ENCODE data around the gene SH3BGR. TPM values are rescaled to one million over a fixed set of nuclear protein-coding genes. Genes with fewer than 3 reads are reported as not detected.

Gene SH3BGR
- total and polyA plus RNA-seq, 2 of the 8 experiments (the other 6 are each of a cell fraction or from before 2014, with no cell fraction given), result 2.1 to 5.9 TPM

GRCh38 chr21:39430457-39430856 lies 21.3 kb upstream of the SH3BGR start:
- Histone ChIP-seq H2BK120ac (replicated peaks; ENCODE audit: low read depth, low read length) (no peak overlapping the region), H2BK20ac (ENCODE audit: low read length) (peak overlapping the region; percentile 62; the same call in 1 of the 2 replicates), H2BK5ac (ENCODE audit: low read depth, low read length) (peak overlapping the region; percentile 26; the same call in 1 of the 2 replicates), H3K23ac (ENCODE audit: insufficient read length) (no peak overlapping the region), H4K20me1 (replicated peaks in 1 of 2; ENCODE audit: control insufficient read depth in 1 of 2, insufficient read depth in 2 of 2, low read length in 2 of 2) (no peaks in the 10 kb centered on the region), H4K5ac (ENCODE audit: insufficient read length, low read depth, low read length) (no peak overlapping the region), H2AFZ (ENCODE audit: low read length) (no peak overlapping the region), H3K56ac (replicated peaks; ENCODE audit: insufficient read length, low read depth, low read length) (no peak overlapping the region), H3K4me1 (replicated peaks in 1 of 4; ENCODE audit: control insufficient read depth in 3 of 4, insufficient read depth in 4 of 4, low read length in 3 of 4) (peaks cover 0 to 10% (median 5%) of the 10 kb centered on the region in 4 experiments; a peak in 4 of 7 replicates), H3K9me3 (ENCODE audit: insufficient read depth in 2 of 2, low read depth in 1 of 2, low read length in 1 of 2) (no peaks in the 10 kb centered on the region), H3K79me2 (ENCODE audit: control insufficient read depth in 1 of 2, insufficient read depth in 2 of 2, low read length in 2 of 2) (no peaks in the 10 kb centered on the region), H2AK5ac (ENCODE audit: low read depth, low read length) (no peak overlapping the region), H4K91ac (replicated peaks; ENCODE audit: insufficient read length, low read length) (no peak overlapping the region), H3K14ac (ENCODE audit: insufficient read length) (no peak overlapping the region), H3K4ac (replicated peaks; ENCODE audit: insufficient read length, low read depth, low read length) (no peak overlapping the region), H3K27ac (ENCODE audit: low read depth, low read length) (no peak overlapping the region), H3K4me2 (ENCODE audit: insufficient read depth in 1 of 2, low read depth in 2 of 2, low read length in 2 of 2) (peak overlapping the region in 1 of 2 experiments; percentile 9; a peak in 1 of 4 replicates), H4K8ac (ENCODE audit: extremely low read depth, insufficient read depth, low read length) (no peak overlapping the region), H3K18ac (ENCODE audit: extremely low read depth, low read length) (no peak overlapping the region), H3K23me2 (ENCODE audit: low read depth, low read length) (no peaks in the 10 kb centered on the region; the same call in 1 of the 2 replicates), H2BK12ac (ENCODE audit: low read depth, low read length) (no peak overlapping the region), H3K27me3 (replicated peaks in 1 of 4; ENCODE audit: control insufficient read depth in 3 of 4, extremely low read depth in 1 of 4, insufficient read depth in 3 of 4, low read length in 3 of 4) (no peaks in the 10 kb centered on the region; a peak in 1 of 7 replicates), H2BK15ac (ENCODE audit: low read length) (no peak overlapping the region), H3K36me3 (ENCODE audit: control insufficient read depth in 2 of 4, insufficient read depth in 4 of 4, low read length in 3 of 4) (no peaks in the 10 kb centered on the region), H3K9ac (replicated peaks in 1 of 4; ENCODE audit: extremely low read depth in 1 of 4, low read depth in 3 of 4, low read length in 3 of 4) (no peak overlapping the region), H3K79me1 (ENCODE audit: low read depth, low read length) (no peaks in the 10 kb centered on the region), H3K4me3 (ENCODE audit: extremely low read depth in 1 of 4, insufficient read depth in 2 of 4, low read depth in 3 of 4, low read length in 4 of 4) (no peak overlapping the region; a peak in 1 of 8 replicates)
- ChIA-PET POLR2A (ENCODE audit: partially characterized antibody) (interaction anchor here (0.8 to 1.7 kb wide), 5 partner anchors 9 to 247 kb away, joined by 3 to 6 read pairs (median 4); partner anchors contain the start of gene PSMG1), CTCF (ENCODE audit: partially characterized antibody) (interaction anchor here (0.7 to 5.5 kb wide), 5 partner anchors 9 to 558 kb away, joined by 3 to 54 read pairs (median 5); no protein-coding TSS in a partner anchor)
- 51% methylated on average over 4 of the region's 4 CpGs; no CpG with 5 or more reads in 1 of the 2 experiments for WGBS, 2 experiments (ENCODE audit: extremely low coverage in 1 of 2, insufficient coverage in 1 of 2, insufficient read length in 1 of 2, insufficient replicate concordance in 2 of 2, low coverage in 1 of 2, low lambda C conversion rate in 2 of 2, missing lambda C conversion rate in 1 of 2)
- DNase-seq (ENCODE audit: low read depth in 1 of 2, low spot score in 2 of 2) (no peak), FAIRE-seq (peak; percentile 50)
- peak; percentile 41; the same call in 1 of the 2 replicates for TF ChIP-seq TEAD4 (IDR thresholded peaks at IDR 0.05; ENCODE audit: low read depth, low read length)
- peak; percentile 43 for TF ChIP-seq ASH2L (IDR thresholded peaks at IDR 0.05; ENCODE audit: low read length)
- no peak for TF ChIP-seq KDM4A (IDR thresholded peaks at IDR 0.05; ENCODE audit: low read depth, low read length, severe bottlenecking)
- 0 out of 2 replicates have a peak, but pooled peaks have one; percentile 22 for TF ChIP-seq SP1 (IDR thresholded peaks at IDR 0.05; ENCODE audit: low read depth, low read length)
